GM23248 (cell line): ENCODE results near the gene IRX5.

ENCODE experiments used
- EZH2 ChIP-seq: fragments of 200-600 bp; sonication (generic); IDR thresholded peaks from 2 replicates; pipeline ENCODE4 v1.6.1; 2018; ENCODE audit warnings: antibody characterized with exemption, mild to moderate bottlenecking; ENCODE audit not compliant: insufficient read depth, poor library complexity, severe bottlenecking
- EZH2phosphoT487 ChIP-seq: fragments of 200-600 bp; sonication (generic); IDR thresholded peaks from 2 replicates; pipeline ENCODE4 v1.6.1; 2018; ENCODE audit warnings: antibody characterized with exemption, moderate library complexity, mild to moderate bottlenecking, low read depth; ENCODE audit not compliant: insufficient read depth

DNA sequence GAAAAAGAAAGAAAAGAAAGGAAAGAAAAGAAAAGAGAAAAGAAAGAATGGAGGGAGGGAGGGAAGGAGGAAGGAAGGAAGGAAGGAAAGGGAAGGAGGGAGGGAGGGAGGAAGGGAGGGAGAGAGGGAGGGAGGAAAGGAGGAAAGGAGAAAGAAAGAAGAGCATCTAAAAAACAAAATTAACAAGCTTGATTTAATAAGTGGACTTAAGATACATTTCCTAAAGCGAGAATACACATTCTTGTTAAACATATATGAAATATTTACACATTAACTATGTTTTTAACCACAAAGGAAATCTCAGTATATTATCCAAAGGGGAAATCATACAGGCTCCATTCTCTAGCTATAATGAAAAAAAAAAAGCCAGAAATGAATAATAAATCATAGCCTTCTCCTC lies 47.3 kb upstream of the IRX5 start:
- TF ChIP-seq EZH2 (no peak), EZH2phosphoT487 (no peak)
